PFSK-1 (cell line): ENCODE measurements around the gene TTYH2.

Experiments
- FOXP2 ChIP-seq: optimal IDR thresholded peaks from 2 replicates; pipeline ENCODE3; 2011; ENCODE audit warnings: borderline replicate concordance, control low read depth, inconsistent platforms; ENCODE audit not compliant: insufficient read depth; ENCODE audit errors: extremely low read length, extremely low read depth
- POLR2AphosphoS5 ChIP-seq: IDR thresholded peaks from 2 replicates; pipeline ENCODE4 v1.6.1; 2012; ENCODE audit warnings: low read depth, mild to moderate bottlenecking, control low read depth, low read length, moderate library complexity
- REST ChIP-seq, 2 experiments: IDR thresholded peaks; 2 replicates each; pipeline versions ENCODE4 v1.6.1 to v1.8.0; 2011 to 2012; ENCODE audit warnings: low read depth in 2 of 2, low read length in 2 of 2, control low read depth in 1 of 2, inconsistent platforms in 1 of 2, mild to moderate bottlenecking in 1 of 2, moderate library complexity in 1 of 2; ENCODE audit not compliant: insufficient read depth in 1 of 2
- SIN3A ChIP-seq: IDR thresholded peaks from 2 replicates; pipeline ENCODE4 v1.6.1; 2012; ENCODE audit warnings: mild to moderate bottlenecking, low read length, moderate library complexity, borderline replicate concordance; ENCODE audit not compliant: insufficient read depth
- TAF1 ChIP-seq: IDR thresholded peaks from 2 replicates; pipeline ENCODE4 v1.6.1; 2012; ENCODE audit warnings: low read length, control low read depth, borderline replicate concordance; ENCODE audit not compliant: insufficient read depth

TTYH2 gene

GRCh38 chr17:74211141-74211911 is 2.0 kb upstream of the TTYH2 start:
- TF ChIP-seq POLR2AphosphoS5 (peak; percentile 45), FOXP2 (no peak)

- TF ChIP-seq REST (IDR thresholded peaks at IDR 0.05; ENCODE audit: insufficient read depth in 1 of 2, low read depth in 2 of 2, low read length in 2 of 2) (no peak), POLR2AphosphoS5 (no peak; the same call in 1 of the 2 replicates)
These were observed 1.5 kb upstream of the TTYH2 start for GRCh38 chr17:74211912-74212208.

GRCh38 chr17:74212209-74212912 is 1.0 kb upstream of the TTYH2 start:
- TF ChIP-seq FOXP2 (peak; percentile 16), POLR2AphosphoS5 (no peak)

GRCh38 chr17:74213861-74214391 is 555 bp downstream of the TTYH2 start:
- TF ChIP-seq SIN3A, result no peak
- no peak for TF ChIP-seq POLR2AphosphoS5
- TF ChIP-seq REST (IDR thresholded peaks at IDR 0.05; ENCODE audit: insufficient read depth in 1 of 2, low read depth in 2 of 2, low read length in 2 of 2), result no peak
- no peak for TF ChIP-seq FOXP2
- no peak for TF ChIP-seq TAF1

GRCh38 chr17:74214484-74215341 is 1.3 kb downstream of the TTYH2 start:
- TF ChIP-seq POLR2AphosphoS5 (no peak), SIN3A (no peak), REST (IDR thresholded peaks at IDR 0.05; ENCODE audit: insufficient read depth in 1 of 2, low read depth in 2 of 2, low read length in 2 of 2) (no peak), FOXP2 (no peak), TAF1 (no peak)
